NCI-H82 treated with DMSO at 0.1 percent for 48 hours (cell line): ENCODE measurements around the gene OR4D1.

Experiments used
- DNase-seq: peaks from one replicate; lab custom pipeline; 2025; ENCODE audit not compliant: unreplicated experiment; lab: John Stamatoyannopoulos, UW

Gene OR4D1

GRCh38 chr17:58192612-58193011 is 44.4 kb downstream of the OR4D1 start, which contains the start of gene EPX:
Gene EPX (plus strand): TSS chr17:58192726. CDS start chr17:58192847, 121 bp downstream.
- DNase-seq, result no peak

- DNase-seq, result no peak
Observed at GRCh38 chr17:58193641-58194255, 45.6 kb downstream of the OR4D1 start.

DNA sequence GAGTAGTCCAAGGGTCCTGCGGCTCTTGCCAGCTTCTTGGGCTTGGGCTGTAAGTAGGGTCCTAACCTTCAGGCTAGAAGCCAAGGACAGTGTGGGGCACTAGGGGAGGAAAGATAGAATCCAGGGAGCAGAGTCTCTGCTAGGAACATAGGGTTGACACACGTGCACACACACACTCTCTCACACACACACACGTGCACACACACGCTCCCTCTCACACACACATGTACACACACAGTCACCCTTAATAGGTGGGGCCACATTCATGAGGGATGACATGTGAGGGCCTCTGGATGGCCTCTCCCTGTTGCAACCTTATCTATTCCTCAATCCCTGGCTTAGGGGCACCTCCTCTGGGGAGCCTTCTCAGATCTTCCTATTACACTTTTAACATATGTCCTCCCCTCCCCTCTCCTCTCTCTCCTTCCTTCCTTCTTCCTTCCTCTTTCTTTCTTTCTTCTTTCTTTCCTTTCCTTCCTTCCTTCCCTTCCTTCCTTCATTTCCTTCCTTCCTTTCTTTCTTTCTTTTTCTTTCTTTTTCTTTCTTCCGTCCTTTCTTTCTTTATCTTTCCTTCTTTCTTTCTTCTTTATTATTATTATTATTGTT is 47.4 kb downstream of the OR4D1 start:
- DNase-seq, result no peak

- no peak for DNase-seq
Observed at GRCh38 chr17:58196610-58197009, 48.4 kb downstream of the OR4D1 start.

DNA sequence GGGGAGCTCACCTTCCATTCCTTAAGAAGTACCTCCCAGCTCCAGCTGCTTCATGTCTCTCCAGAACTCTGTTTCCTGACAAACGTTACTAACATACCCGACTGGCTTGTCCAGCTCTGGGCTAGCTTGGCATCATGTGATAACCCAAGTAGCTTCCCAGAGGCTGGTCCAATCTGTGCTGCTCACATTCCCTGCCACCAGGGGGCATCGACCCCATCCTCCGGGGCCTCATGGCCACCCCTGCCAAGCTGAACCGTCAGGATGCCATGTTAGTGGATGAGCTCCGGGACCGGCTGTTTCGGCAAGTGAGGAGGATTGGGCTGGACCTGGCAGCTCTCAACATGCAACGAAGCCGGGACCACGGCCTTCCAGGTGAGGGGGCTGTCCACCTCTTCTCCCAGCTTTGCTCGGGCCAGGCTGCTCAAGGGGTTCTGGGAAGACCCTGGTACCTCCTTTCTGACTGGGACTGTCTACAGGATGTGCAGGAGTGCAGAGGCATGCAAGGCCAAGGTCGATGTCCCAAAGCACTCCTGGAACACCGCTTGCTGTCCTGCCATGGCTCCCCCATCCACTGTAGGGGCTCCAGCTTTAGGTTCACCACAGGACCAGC is 51.9 kb downstream of the OR4D1 start:
- DNase-seq, result peak; percentile 43

GRCh38 chr17:58202859-58203258 is 54.7 kb downstream of the OR4D1 start:
- DNase-seq, result no peak

DNA sequence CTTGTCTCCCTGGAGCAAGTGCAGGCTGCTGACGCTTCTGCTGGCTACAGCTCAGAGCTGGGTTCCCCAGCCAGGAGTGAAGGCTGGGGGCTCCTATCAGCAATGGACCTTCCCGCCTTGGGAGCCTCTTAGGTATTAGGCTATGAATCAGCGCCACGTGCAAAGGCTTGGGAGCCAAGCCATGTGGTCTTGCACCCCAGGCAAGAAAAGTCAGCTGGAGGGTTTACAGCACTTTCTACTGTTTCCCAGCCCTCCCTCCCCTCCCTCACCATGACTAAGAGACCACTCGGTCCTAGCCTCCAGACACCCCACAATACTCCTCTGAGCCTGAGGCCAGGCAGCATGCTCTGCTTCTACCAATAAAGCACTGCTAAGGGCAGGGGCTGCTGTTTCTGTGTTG is 56.6 kb downstream of the OR4D1 start:
- no peak for DNase-seq

DNA sequence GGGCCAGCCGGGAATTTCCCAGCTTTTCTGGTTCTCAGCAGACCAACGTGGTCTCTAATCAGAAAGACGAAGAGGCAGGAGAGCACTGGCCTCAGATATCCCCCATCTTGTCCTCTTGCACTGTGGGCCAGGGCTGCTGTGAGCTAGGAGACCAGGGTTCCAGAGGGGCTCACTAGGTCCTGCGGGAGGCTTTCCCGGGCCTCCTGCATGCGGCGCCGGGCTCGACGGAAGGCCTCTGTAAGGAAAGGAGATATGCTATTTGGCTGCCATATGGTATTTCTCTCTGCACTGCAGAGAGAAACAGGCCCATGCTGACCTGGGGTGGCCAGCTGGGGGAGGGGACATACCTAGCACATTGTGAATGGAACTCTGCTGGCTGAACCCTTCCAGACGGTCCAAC is 57.8 kb downstream of the OR4D1 start:
- DNase-seq, result no peak

GRCh38 chr17:58207451-58207850 is 59.3 kb downstream of the OR4D1 start:
- no peak for DNase-seq

GRCh38 chr17:58208344-58208743 is 60.2 kb downstream of the OR4D1 start:
- no peak for DNase-seq
